HEK293 (cell line): ENCODE results near the gene POLR3E.
A peak's percentile ranks its signal among the peaks of the same experiment; 100 is the strongest.
"Not testable (repeated sequence)": the region's sequence is repeated elsewhere in the genome, so short reads cannot be mapped to it uniquely, and the experiment has no call there.

Source experiments
- CTCF ChIA-PET: fragments of 350-600 bp; formaldehyde crosslinking; extraction: SDS; loops from one replicate; lab custom pipeline; 2021; ENCODE audit warnings: antibody characterized with exemption; lab: Yijun Ruan, JAX
- POLR2A ChIA-PET: fragments of 300-600 bp; formaldehyde crosslinking; extraction: SDS; loops from one replicate; lab custom pipeline; 2020; ENCODE audit warnings: antibody characterized with exemption, inconsistent platforms; lab: Yijun Ruan, JAX
- H3K27ac ChIP-seq: fragments of 200-500 bp; sonication (Bioruptor generic); 2 replicates; pipeline ENCODE4 v1.5.1; 2014; ENCODE audit warnings: low read depth, low read length, control low read depth, inconsistent platforms; ENCODE audit errors: extremely low read depth
- H3K36me3 ChIP-seq, 2 experiments: fragments of 200-500 bp in 1 of 2; sonication (Bioruptor generic) in 1 of 2; 1 replicate in 1 of 2; 2 replicates in 1 of 2; pipeline ENCODE4 v1.5.1; 2014 to 2017; ENCODE audit warnings: inconsistent platforms in 2 of 2, low read length in 2 of 2; ENCODE audit not compliant: control insufficient read depth in 2 of 2, insufficient read depth in 1 of 2
- H3K4me1 ChIP-seq: fragments of 200-500 bp; sonication (Bioruptor generic); 2 replicates; pipeline ENCODE4 v1.5.1; 2014; ENCODE audit warnings: mild to moderate bottlenecking, low read length, inconsistent platforms; ENCODE audit not compliant: control insufficient read depth, insufficient read depth
- H3K4me3 ChIP-seq: 2 replicates; pipeline ENCODE4 v1.5.1; 2011; ENCODE audit warnings: low read depth, mild to moderate bottlenecking, control low read depth, low read length, moderate library complexity
- H3K9me3 ChIP-seq: fragments of 200-500 bp; sonication (Bioruptor generic); 2 replicates; pipeline ENCODE4 v1.5.1; 2014; ENCODE audit warnings: low read depth, low read length, inconsistent platforms; ENCODE audit not compliant: control insufficient read depth, insufficient read depth
- CTCF ChIP-seq: fragments of 450-650 bp; formaldehyde crosslinking; IDR thresholded peaks from 2 replicates; pipeline ENCODE4 v1.5.1; 2016; ENCODE audit warnings: missing biosample characterization, missing genetic modification characterization
- GLI4 ChIP-seq: fragments of 450-650 bp; formaldehyde crosslinking; IDR thresholded peaks from 2 replicates; pipeline ENCODE4 v1.5.1; 2016; ENCODE audit warnings: missing biosample characterization, missing genetic modification characterization
- KLF8 ChIP-seq: fragments of 450-650 bp; formaldehyde crosslinking; IDR thresholded peaks from 2 replicates; pipeline ENCODE4 v1.5.1; 2016; ENCODE audit warnings: missing biosample characterization, missing genetic modification characterization
- SETDB1 ChIP-seq: IDR thresholded peaks from one replicate; pipeline ENCODE4 v1.6.1; 2017; ENCODE audit warnings: mild to moderate bottlenecking, low read length, moderate library complexity, mixed read lengths; ENCODE audit not compliant: insufficient read length
- ZBTB10 ChIP-seq: fragments of 450-650 bp; formaldehyde crosslinking; IDR thresholded peaks from 2 replicates; pipeline ENCODE4 v1.5.1; 2016; ENCODE audit warnings: missing biosample characterization, missing genetic modification characterization
- ZEB2 ChIP-seq: fragments of 450-650 bp; formaldehyde crosslinking; IDR thresholded peaks from 2 replicates; pipeline ENCODE4 v1.5.1; 2016; ENCODE audit warnings: missing biosample characterization, missing genetic modification characterization
- ZNF114 ChIP-seq: fragments of 450-650 bp; formaldehyde crosslinking; IDR thresholded peaks from 2 replicates; pipeline ENCODE4 v1.5.0; 2017; ENCODE audit warnings: missing biosample characterization, missing genetic modification characterization
- ZNF292 ChIP-seq: fragments of 450-650 bp; formaldehyde crosslinking; IDR thresholded peaks from 2 replicates; pipeline ENCODE4 v1.5.1; 2016; ENCODE audit warnings: low read depth, missing biosample characterization, missing genetic modification characterization, borderline replicate concordance
- ZNF514 ChIP-seq: fragments of 450-650 bp; formaldehyde crosslinking; IDR thresholded peaks from 2 replicates; pipeline ENCODE4 v1.5.1; 2016; ENCODE audit warnings: missing biosample characterization, missing genetic modification characterization
- ZNF521 ChIP-seq: fragments of 450-650 bp; formaldehyde crosslinking; IDR thresholded peaks from 2 replicates; pipeline ENCODE4 v1.5.1; 2017; ENCODE audit warnings: missing biosample characterization, mild to moderate bottlenecking, missing genetic modification characterization
- ZNF530 ChIP-seq: fragments of 450-650 bp; formaldehyde crosslinking; IDR thresholded peaks from 2 replicates; pipeline ENCODE4 v1.5.1; 2016; ENCODE audit warnings: low read depth, missing biosample characterization, missing genetic modification characterization
- ZNF623 ChIP-seq: fragments of 450-650 bp; formaldehyde crosslinking; IDR thresholded peaks from 2 replicates; pipeline ENCODE4 v1.5.1; 2016; ENCODE audit warnings: missing biosample characterization, missing genetic modification characterization
- ZNF624 ChIP-seq: fragments of 450-650 bp; formaldehyde crosslinking; IDR thresholded peaks from 2 replicates; pipeline ENCODE4 v1.5.1; 2017; ENCODE audit warnings: missing biosample characterization, missing genetic modification characterization
- ZNF660 ChIP-seq: fragments of 450-650 bp; IDR thresholded peaks from 2 replicates; pipeline ENCODE4 v1.5.1; 2018; ENCODE audit warnings: missing biosample characterization, mild to moderate bottlenecking, missing genetic modification characterization
- ZNF670 ChIP-seq: fragments of 450-650 bp; formaldehyde crosslinking; IDR thresholded peaks from 2 replicates; pipeline ENCODE4 v1.5.1; 2016; ENCODE audit warnings: missing biosample characterization, missing genetic modification characterization, low read depth
- ZNF707 ChIP-seq: fragments of 450-650 bp; formaldehyde crosslinking; IDR thresholded peaks from 2 replicates; pipeline ENCODE4 v1.5.1; 2016; ENCODE audit warnings: missing biosample characterization, missing genetic modification characterization
- ZNF76 ChIP-seq: fragments of 450-650 bp; formaldehyde crosslinking; IDR thresholded peaks from 2 replicates; pipeline ENCODE4; 2016; ENCODE audit warnings: low read depth, missing biosample characterization, missing genetic modification characterization, borderline replicate concordance
- ZNF777 ChIP-seq: fragments of 450-650 bp; formaldehyde crosslinking; IDR thresholded peaks from 2 replicates; pipeline ENCODE4 v1.5.1; 2017; ENCODE audit warnings: missing biosample characterization, missing genetic modification characterization, borderline replicate concordance
- ZNF791 ChIP-seq: fragments of 450-650 bp; formaldehyde crosslinking; IDR thresholded peaks from 2 replicates; pipeline ENCODE4 v1.5.1; 2016; ENCODE audit warnings: missing biosample characterization, missing genetic modification characterization
- ZSCAN18 ChIP-seq: fragments of 450-650 bp; formaldehyde crosslinking; IDR thresholded peaks from 2 replicates; pipeline ENCODE4 v1.5.1; 2016; ENCODE audit warnings: missing biosample characterization, missing genetic modification characterization

The POLR3E gene

GRCh38 chr16:22297871-22298733, 893 bp downstream of the POLR3E start (continued):
- TF ChIP-seq ZSCAN18 (tag by site-specific recombination) = no peak
- TF ChIP-seq ZNF624 (tag by site-specific recombination) = no peak
- TF ChIP-seq ZNF777 (tag by site-specific recombination) = no peak
- no peak for TF ChIP-seq SETDB1
- TF ChIP-seq ZNF514 = no peak
- TF ChIP-seq GLI4 (tag by site-specific recombination) = no peak
- no peak for TF ChIP-seq ZNF670
- 0 out of 2 replicates have a peak, but pooled peaks have one; percentile 65 for TF ChIP-seq ZNF76 (tag by site-specific recombination)
- no peak for TF ChIP-seq ZBTB10 (tag by site-specific recombination)

GRCh38 chr16:22299036-22299435, 1.8 kb downstream of the POLR3E start:
- peaks cover 8 to 22% of the 10 kb centered on the region in 2 experiments; a peak in 2 of 3 replicates for H3K36me3 ChIP-seq
- H3K4me3 ChIP-seq = no peak overlapping the region
- peak; percentile 92 for TF ChIP-seq ZNF623 (tag by site-specific recombination)
- no peak for TF ChIP-seq ZNF521 (tag by site-specific recombination)
- TF ChIP-seq, all 188 proteins: peak for 1
- Histone ChIP-seq H3K9me3 (no peaks in the 10 kb centered on the region), H3K4me1 (no peaks in the 10 kb centered on the region), H3K27ac (no peak overlapping the region)
- ChIA-PET POLR2A (interaction anchor here (1.1 to 1.7 kb wide), 2 partner anchors 93 to 108 kb away, joined by 7 read pairs; partner anchors contain the start of gene EEF2K), CTCF (interaction anchor here (0.6 to 2.2 kb wide), 3 partner anchors 20 to 105 kb away, joined by 3 to 14 read pairs (median 3); no protein-coding TSS in a partner anchor)

- Histone ChIP-seq H3K27ac (no peak overlapping the region), H3K9me3 (no peaks in the 10 kb centered on the region), H3K4me3 (no peak overlapping the region), H3K36me3 (peaks cover 11 to 37% of the 10 kb centered on the region in 2 experiments; a peak in 2 of 3 replicates), H3K4me1 (no peaks in the 10 kb centered on the region)
- POLR2A ChIA-PET = interaction anchor here (0.8 kb wide), 1 partner anchor 95 kb away, joined by 3 read pairs; the partner anchor contains the start of gene EEF2K
- CTCF ChIA-PET = interaction anchor here (0.6 to 2.2 kb wide), 23 partner anchors 9 to 1512 kb away, joined by 3 to 16 read pairs (median 4); partner anchors contain the start of gene EEF2K
- no peak for TF ChIP-seq ZNF530 (tag by site-specific recombination)
- no peak for TF ChIP-seq ZNF292 (tag by site-specific recombination)
- TF ChIP-seq KLF8 (tag by site-specific recombination) = no peak
- TF ChIP-seq ZNF791 = no peak
- TF ChIP-seq CTCF (tag by site-specific recombination) = peak; percentile 59; the same call in 1 of the 2 replicates
- TF ChIP-seq ZNF707 (tag by site-specific recombination) = no peak
- 0 out of 2 replicates have a peak, but pooled peaks have one; percentile 19 for TF ChIP-seq ZEB2 (tag by site-specific recombination)
- no peak for TF ChIP-seq ZNF76 (tag by site-specific recombination)
- no peak for TF ChIP-seq ZNF114 (tag by site-specific recombination)
- no peak for TF ChIP-seq ZNF660
These were observed 3.3 kb downstream of the POLR3E start for GRCh38 chr16:22300427-22301071.

GRCh38 chr16:22301423-22301822, 4.2 kb downstream of the POLR3E start:
- H3K4me3 ChIP-seq, H3K27ac ChIP-seq, H3K9me3 ChIP-seq, POLR2A ChIA-PET, H3K4me1 ChIP-seq: not testable (repeated sequence)
- peaks cover 11 to 46% of the 10 kb centered on the region in 2 experiments; a peak in 2 of 3 replicates for H3K36me3 ChIP-seq
- CTCF ChIA-PET = interaction anchor here (0.8 to 2.2 kb wide), 6 partner anchors 14 to 1513 kb away, joined by 3 to 16 read pairs (median 8); no protein-coding TSS in a partner anchor
